SKM-1 (cell line): ENCODE measurements around the gene TPTE2.
"Not testable (repeated sequence)": the region's sequence is repeated elsewhere in the genome, so short reads cannot be mapped to it uniquely, and the experiment has no call there.

ENCODE experiments used
- DNase-seq: peaks from one replicate; lab custom pipeline; 2025; ENCODE audit not compliant: unreplicated experiment; lab: John Stamatoyannopoulos, UW

TPTE2 gene

GRCh38 chr13:19567820-19568534 lies 6.6 kb upstream of the TPTE2 start:
- DNase-seq = no peak

GRCh38 chr13:19561585-19561984 lies 253 bp upstream of the TPTE2 start:
- DNase-seq = no peak

GRCh38 chr13:19560672-19561071 lies 660 bp downstream of the TPTE2 start:
- not testable (repeated sequence) for DNase-seq

GRCh38 chr13:19559739-19560138 lies 1.6 kb downstream of the TPTE2 start:
- not testable (repeated sequence) for DNase-seq

- not testable (repeated sequence) for DNase-seq
Measured at GRCh38 chr13:19557287-19557686, 4.0 kb downstream of the TPTE2 start.

- DNase-seq = not testable (repeated sequence)
Measured at GRCh38 chr13:19549245-19549644, 12.1 kb downstream of the TPTE2 start.

- not testable (repeated sequence) for DNase-seq
Measured at GRCh38 chr13:19525634-19526033, 35.7 kb downstream of the TPTE2 start.

GRCh38 chr13:19519049-19519448 lies 42.3 kb downstream of the TPTE2 start:
- no peak for DNase-seq

GRCh38 chr13:19507623-19508022 lies 53.7 kb downstream of the TPTE2 start:
- DNase-seq = not testable (repeated sequence)

- not testable (repeated sequence) for DNase-seq
Measured at GRCh38 chr13:19460126-19460525, 101.2 kb downstream of the TPTE2 start.

- DNase-seq = not testable (repeated sequence)
Measured at GRCh38 chr13:19439056-19439686, 122.2 kb downstream of the TPTE2 start.

- not testable (repeated sequence) for DNase-seq
Measured at GRCh38 chr13:19437780-19438179, 123.6 kb downstream of the TPTE2 start.

GRCh38 chr13:19422236-19422635 lies 139.1 kb downstream of the TPTE2 start:
- not testable (repeated sequence) for DNase-seq

GRCh38 chr13:19412494-19412893 lies 148.8 kb downstream of the TPTE2 start:
- DNase-seq = not testable (repeated sequence)

GRCh38 chr13:19382746-19383511 lies 178.4 kb downstream of the TPTE2 start:
- not testable (repeated sequence) for DNase-seq

- DNase-seq = no peak
Measured at GRCh38 chr13:19382111-19382510, 179.2 kb downstream of the TPTE2 start.
